HL-60 (cell line): Measurements from ENCODE around the gene CPS1.

Source experiments
- CTCF ChIP-seq: IDR thresholded peaks from one replicate; pipeline ENCODE4 v1.5.1; 2011; ENCODE audit warnings: low read length, control low read depth, inconsistent platforms; ENCODE audit not compliant: insufficient read depth
- GABPA ChIP-seq: IDR thresholded peaks from 2 replicates; pipeline ENCODE4 v1.6.1; 2012; ENCODE audit warnings: low read depth
- POLR2AphosphoS5 ChIP-seq: IDR thresholded peaks from 2 replicates; pipeline ENCODE4 v1.6.1; 2012; ENCODE audit warnings: low read depth
- REST ChIP-seq: IDR thresholded peaks from 2 replicates; pipeline ENCODE4 v1.6.1; 2012; ENCODE audit warnings: low read depth; ENCODE audit not compliant: insufficient replicate concordance
- SPI1 ChIP-seq: IDR thresholded peaks from 2 replicates; pipeline ENCODE4 v1.6.1; 2012; ENCODE audit warnings: low read depth, mild to moderate bottlenecking, borderline replicate concordance

- TF ChIP-seq CTCF (no peak), REST (no peak), POLR2AphosphoS5 (no peak), SPI1 (no peak), GABPA (no peak)
Measured at GRCh38 chr2:210515911-210516310, 40.5 kb upstream of the CPS1 start.
